Adrenal gland (tissue), 5 donors: ENCODE data around the gene NCOA1.

Source experiments
- CTCF ChIP-seq, 6 experiments: fragments of 450-650 bp in 4 of 6; fragments of 200-600 bp in 2 of 6; sonication (generic) in 1 of 6; IDR thresholded peaks; 1 replicate in 5 of 6; 2 replicates in 1 of 6; pipeline versions ENCODE4 v1.5.1 to v1.8.0; 2016 to 2021; ENCODE audit warnings: antibody characterized with exemption in 6 of 6, mild to moderate bottlenecking in 2 of 6, moderate library complexity in 1 of 6
- POLR2A ChIP-seq, 2 donors: fragments of 450-650 bp; IDR thresholded peaks; one replicate each; pipeline ENCODE4 v1.6.1; 2017; ENCODE audit warnings: antibody characterized with exemption in 2 of 2, mild to moderate bottlenecking in 2 of 2, moderate library complexity in 1 of 2
- donor health status: DM: no; HTN: no; CAD: no.

- TF ChIP-seq CTCF (IDR thresholded peaks at IDR 0.05) (no peak), POLR2A (IDR thresholded peaks at IDR 0.05) (no peak)
Observed at GRCh38 chr2:24644032-24644431, 153.0 kb downstream of the NCOA1 start.
